ENCODE results near the gene ASPG.

Gene ASPG

GRCh38 chr14:104136472-104137296, 51.2 kb downstream of the ASPG start:
- no peak for DNase-seq (ENCODE audit: low read depth)

GRCh38 chr14:104137297-104138097, 52.0 kb downstream of the ASPG start:
- no peak for DNase-seq (ENCODE audit: low read depth)

- no peak for DNase-seq (ENCODE audit: low read depth)
Observed at GRCh38 chr14:104138098-104138717, 52.7 kb downstream of the ASPG start, which contains the start of gene KIF26A. KIF26A (plus strand) TSS chr14:104138587; CDS start chr14:104138723, 136 bp downstream.

GRCh38 chr14:104138718-104139459, 53.4 kb downstream of the ASPG start:
- no peak for DNase-seq (ENCODE audit: low read depth)

- DNase-seq (ENCODE audit: low read depth): no peak
Observed at GRCh38 chr14:104139460-104140212, 54.1 kb downstream of the ASPG start.

GRCh38 chr14:104140213-104140462, 54.6 kb downstream of the ASPG start:
- no peak for DNase-seq (ENCODE audit: low read depth)

DNA sequence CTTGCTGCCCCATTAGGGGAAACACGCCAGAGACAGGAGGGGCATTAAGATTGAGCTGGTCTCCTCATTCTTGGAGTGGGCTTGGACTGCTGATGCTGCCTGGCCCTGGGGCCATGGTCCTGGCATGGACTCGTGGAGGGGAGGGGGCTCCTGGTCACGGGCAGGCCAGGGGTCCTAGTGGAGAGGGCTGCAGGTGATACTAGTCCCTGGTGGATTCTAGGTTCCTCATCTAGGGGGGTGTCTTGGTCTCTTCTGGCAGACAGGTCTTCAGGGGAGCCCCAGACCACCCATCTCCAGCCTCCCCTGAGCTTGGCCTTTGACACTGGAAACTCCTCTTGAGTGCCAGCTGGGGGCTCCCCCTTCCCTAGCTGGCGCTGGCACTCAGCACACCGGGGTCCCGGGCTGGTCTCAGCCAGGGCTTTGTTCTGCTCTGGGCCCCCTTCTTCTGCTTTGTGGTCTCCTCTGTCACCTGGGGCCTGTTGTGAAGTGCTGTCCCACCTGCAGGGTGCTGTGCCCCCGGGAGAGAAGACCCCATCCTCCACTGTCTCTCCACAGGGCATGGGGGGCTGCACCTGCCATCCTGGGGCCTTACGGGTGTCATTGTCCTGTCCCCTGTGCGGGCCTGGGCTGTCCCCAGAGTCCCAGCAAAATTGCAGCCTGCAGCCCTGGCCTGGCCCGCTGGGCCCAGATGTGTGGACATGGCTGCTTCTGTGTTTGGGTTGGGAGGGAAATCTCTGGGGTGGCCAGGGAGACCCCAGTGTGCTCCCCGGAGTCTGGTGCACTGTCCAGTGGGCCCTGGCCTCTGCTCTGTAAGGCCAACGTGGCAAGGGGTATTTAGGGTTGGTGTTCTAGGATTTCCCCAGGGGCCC, 55.2 kb downstream of the ASPG start:
- no peak for DNase-seq (ENCODE audit: low read depth)

GRCh38 chr14:104141621-104142091, 56.2 kb downstream of the ASPG start:
- DNase-seq (ENCODE audit: low read depth): no peak

DNA sequence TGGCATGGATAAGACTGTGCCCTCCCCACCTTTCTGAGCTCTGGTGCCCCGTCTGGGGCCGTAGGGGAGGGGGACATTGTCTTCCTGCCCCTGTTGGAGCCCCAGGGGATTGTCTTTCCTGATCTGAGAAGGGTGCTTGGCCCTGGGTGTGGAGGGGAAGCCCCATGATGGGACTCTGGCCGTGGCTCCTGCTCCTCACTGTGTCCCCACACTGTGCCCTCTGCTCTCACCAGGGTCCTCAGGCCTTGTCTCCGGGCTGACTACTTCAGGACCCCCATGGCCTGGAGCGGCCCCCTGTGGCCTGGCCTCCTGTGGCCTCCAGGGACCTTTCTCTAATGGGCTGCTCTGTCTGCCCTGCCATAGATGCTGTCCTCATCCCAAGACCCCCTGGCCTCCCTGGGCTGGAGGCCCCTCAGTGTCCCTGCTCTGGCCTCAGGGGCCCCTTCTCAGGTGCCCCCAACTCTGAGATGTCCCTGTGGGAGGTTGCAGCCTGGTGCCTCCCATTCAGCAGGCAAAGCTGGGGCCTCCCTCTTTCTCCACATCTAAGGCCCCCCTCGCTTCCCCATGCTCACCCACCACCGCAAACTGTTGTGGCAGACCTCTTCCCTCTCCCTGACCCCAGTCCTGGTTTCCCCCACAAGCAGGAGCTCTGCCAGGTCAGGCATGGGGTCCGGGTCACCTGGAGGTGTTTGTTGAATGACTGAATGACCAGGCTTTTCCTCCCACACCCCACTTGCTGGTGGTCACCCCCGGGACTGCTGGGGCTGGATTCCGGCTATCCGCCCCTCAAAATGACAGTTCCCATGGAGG, 56.8 kb downstream of the ASPG start:
- DNase-seq (ENCODE audit: low read depth): no peak

- DNase-seq (ENCODE audit: low read depth): no peak
Observed at GRCh38 chr14:104142946-104143470, 57.5 kb downstream of the ASPG start.

DNA sequence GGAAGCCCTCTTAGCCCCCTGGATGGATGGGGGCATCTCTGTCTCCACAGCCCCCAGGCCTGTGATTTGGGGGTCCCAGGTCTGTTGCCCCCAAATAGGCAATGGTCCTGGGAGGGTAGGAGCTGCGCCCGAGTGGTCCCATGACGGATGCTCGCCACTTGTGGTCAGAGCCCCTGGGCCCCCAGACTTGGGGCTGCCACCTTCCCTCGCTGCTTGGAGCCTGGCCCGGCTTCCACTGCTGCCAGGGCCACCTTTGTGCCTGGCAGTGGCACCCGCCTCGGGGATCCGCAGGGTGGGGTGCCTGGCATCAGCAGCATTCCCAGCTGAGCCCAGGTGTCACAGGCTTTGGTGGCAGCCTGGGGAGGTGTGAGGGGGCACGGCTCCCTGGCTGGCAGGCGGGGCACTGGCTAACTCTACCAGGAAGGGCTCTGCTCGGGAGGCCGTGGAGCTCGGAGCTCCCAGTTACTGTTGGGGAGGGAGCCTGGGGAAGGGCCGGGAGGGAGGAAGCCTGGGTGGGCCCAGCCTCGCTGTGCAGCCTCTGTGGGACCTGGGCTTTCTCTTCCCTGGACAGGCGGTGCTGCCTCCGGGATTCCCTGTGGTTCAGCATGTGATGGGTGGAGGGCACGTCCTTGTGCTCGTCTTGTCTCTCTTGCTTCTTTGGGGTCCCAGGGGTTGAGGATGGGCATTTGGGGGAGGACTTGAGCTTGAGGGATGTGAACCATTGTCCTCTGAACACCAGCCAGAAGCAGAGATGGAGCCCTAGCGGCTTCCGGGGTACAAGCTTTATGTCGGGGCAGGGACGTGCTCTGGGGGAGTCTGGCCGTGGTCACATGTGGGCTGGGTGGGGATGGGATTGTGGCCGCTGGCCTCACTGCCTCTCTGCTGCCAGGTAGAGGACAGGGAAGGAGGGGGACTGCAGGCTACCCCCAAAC, 58.3 kb downstream of the ASPG start:
- DNase-seq (ENCODE audit: low read depth): no peak

DNA sequence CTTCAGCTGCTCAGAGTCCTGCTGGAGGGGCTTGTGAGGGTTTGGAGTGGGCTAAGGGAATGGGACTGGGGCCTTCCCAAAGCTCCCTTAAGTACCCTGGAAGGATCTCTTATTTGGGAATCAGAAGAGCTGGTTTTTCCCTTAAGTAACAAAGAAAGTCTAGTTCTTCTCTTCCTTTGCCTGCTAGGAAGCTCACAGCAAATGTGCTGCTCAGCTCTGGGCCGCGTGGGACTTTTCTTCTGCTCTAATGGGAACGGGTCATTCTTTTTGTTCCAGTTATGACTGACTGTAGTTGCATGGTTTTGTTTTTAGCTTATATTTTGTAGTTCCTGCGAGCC, 58.9 kb downstream of the ASPG start:
- no peak for DNase-seq (ENCODE audit: low read depth)

- no peak for DNase-seq (ENCODE audit: low read depth)
Observed at GRCh38 chr14:104144911-104145825, 59.7 kb downstream of the ASPG start.

GRCh38 chr14:104145826-104146601, 60.5 kb downstream of the ASPG start:
- no peak for DNase-seq (ENCODE audit: low read depth)

DNA sequence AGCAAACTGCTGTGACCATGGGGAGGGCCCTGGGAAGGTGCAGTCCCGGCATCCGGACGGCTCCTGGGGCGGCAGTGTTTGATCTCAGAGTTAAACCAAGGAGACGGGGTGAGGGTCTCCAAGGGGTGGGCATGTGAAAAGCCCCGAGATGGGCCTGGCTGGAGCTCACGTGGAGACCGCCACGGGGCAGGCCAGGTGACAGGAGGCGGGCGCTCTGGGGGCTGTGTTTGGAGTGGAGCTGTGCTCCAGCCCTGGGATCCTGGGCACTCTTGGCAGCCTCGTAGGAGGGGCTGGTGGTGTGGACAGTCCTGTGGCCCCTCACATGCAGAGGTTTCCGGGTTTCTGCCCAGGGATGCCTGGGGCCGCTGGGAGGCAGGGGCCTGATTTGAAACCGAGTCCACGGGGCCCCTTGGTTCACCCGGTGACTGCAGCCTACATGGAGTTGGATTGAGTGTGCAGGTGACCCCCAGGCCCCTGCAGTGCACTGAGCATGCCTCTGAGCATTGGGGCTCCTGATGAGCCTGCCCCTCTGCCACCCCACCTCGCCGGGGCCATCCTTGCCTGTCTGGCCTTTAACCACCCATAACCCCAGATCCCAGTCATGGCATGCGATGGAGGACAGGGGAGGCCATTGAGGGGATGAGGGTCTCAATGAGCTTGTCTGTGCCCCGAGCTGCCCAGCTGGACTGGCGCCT, 61.3 kb downstream of the ASPG start:
- DNase-seq (ENCODE audit: low read depth): no peak

Measured in CMK (cell line).